GM23338 (cell line): ENCODE results near the gene TBX1.
"Not testable (repeated sequence)": the region's sequence is repeated elsewhere in the genome, so short reads cannot be mapped to it uniquely, and the experiment has no call there.

ENCODE experiments used
- CREB1 ChIP-seq: fragments of 250-450 bp; sonication (Bioruptor Pico); IDR thresholded peaks from 2 replicates; pipeline ENCODE4 v1.5.0; 2020; ENCODE audit warnings: low read depth, mild to moderate bottlenecking, moderate library complexity
- CTCF ChIP-seq, 2 experiments: fragments of 200-600 bp in 1 of 2; sonication (generic) in 1 of 2; conservative IDR thresholded peaks; 2 replicates each; pipeline versions ENCODE4 v1.5.1 to v1.6.1; 2016 to 2017; ENCODE audit warnings: antibody characterized with exemption in 2 of 2, low read depth in 2 of 2, mild to moderate bottlenecking in 2 of 2, moderate library complexity in 1 of 2
- EZH2 ChIP-seq: fragments of 200-600 bp; sonication (generic); IDR thresholded peaks from one replicate; pipeline ENCODE4 v1.8.0; 2017; ENCODE audit warnings: antibody characterized with exemption, mild to moderate bottlenecking, low read depth; ENCODE audit not compliant: unreplicated experiment
- EZH2phosphoT487 ChIP-seq: fragments of 200-600 bp; sonication (generic); IDR thresholded peaks from one replicate; pipeline ENCODE4 v1.8.1; 2018; ENCODE audit warnings: antibody characterized with exemption; ENCODE audit not compliant: unreplicated experiment
- JUNB ChIP-seq: IDR thresholded peaks from one replicate; pipeline ENCODE4 v1.6.1; 2016; ENCODE audit warnings: antibody characterized with exemption; ENCODE audit not compliant: unreplicated experiment
- POLR2AphosphoS5 ChIP-seq: IDR thresholded peaks from 2 replicates; pipeline ENCODE4 v1.6.1; 2016; ENCODE audit warnings: antibody characterized with exemption, low read depth
- REST ChIP-seq: IDR thresholded peaks from one replicate; pipeline ENCODE4 v1.6.1; 2018; ENCODE audit warnings: antibody characterized with exemption; ENCODE audit not compliant: unreplicated experiment
- STAT1 ChIP-seq: IDR thresholded peaks from one replicate; pipeline ENCODE4 v1.6.1; 2016; ENCODE audit warnings: antibody characterized with exemption; ENCODE audit not compliant: unreplicated experiment
- ZNF114 ChIP-seq: fragments of 250-450 bp; sonication (Bioruptor Pico); IDR thresholded peaks from 2 replicates; pipeline ENCODE4 v1.5.0; 2020; ENCODE audit warnings: mild to moderate bottlenecking, moderate library complexity
- ZNF462 ChIP-seq: fragments of 250-450 bp; sonication (Bioruptor Pico); IDR thresholded peaks from 2 replicates; pipeline ENCODE4 v1.5.0; 2020; ENCODE audit warnings: mild to moderate bottlenecking, moderate library complexity
- TF ChIP-seq, protein P1 (sequence below): IDR thresholded peaks from 2 replicates; pipeline ENCODE4 v1.6.1; 2016; ENCODE audit warnings: antibody characterized with exemption

DNA sequence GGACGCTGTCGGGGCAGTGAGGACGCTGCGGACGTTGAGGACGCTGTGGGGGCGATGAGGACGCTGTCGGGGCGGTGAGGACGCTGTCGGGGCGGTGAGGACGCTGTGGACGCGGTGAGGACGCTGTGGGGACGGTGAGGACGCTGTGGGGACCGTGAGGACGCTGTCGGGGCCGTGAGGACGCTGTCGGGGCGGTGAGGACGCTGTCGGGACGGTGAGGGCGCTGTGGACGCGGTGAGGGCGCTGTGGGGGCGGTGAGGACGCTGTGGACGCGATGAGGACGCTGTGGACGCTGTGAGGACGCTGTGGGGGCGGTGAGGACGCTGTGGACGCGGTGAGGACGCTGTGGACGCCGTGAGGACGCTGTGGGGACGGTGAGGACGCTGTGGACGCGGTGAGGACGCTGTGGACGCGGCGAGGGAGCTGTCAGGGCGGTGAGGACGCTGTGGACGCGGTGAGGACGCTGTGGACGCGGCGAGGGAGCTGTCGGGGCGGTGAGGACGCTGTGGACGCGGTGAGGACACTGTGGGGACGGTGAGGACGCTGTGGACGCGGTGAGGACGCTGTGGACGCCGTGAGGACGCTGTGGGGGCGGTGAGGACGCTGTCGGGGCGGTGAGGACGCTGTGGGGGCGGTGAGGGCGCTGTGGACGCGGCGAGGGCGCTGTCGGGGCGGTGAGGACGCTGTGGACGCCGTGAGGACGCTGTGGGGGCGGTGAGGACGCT lies 34.4 kb upstream of the TBX1 start:
- not testable (repeated sequence) for TF ChIP-seq ZNF114 (CRISPR knock-in tag); CTCF (conservative IDR thresholded peaks at IDR 0.05; ENCODE audit: low read depth in 2 of 2); JUNB; EZH2; STAT1; POLR2AphosphoS5; EZH2phosphoT487; REST; CREB1; ZNF462 (CRISPR knock-in tag)
- TF ChIP-seq, protein P1, sequence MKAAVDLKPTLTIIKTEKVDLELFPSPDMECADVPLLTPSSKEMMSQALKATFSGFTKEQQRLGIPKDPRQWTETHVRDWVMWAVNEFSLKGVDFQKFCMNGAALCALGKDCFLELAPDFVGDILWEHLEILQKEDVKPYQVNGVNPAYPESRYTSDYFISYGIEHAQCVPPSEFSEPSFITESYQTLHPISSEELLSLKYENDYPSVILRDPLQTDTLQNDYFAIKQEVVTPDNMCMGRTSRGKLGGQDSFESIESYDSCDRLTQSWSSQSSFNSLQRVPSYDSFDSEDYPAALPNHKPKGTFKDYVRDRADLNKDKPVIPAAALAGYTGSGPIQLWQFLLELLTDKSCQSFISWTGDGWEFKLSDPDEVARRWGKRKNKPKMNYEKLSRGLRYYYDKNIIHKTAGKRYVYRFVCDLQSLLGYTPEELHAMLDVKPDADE = not testable (repeated sequence)
